DMS114 treated with DMSO at 0.1 percent for 48 hours (cell line): ENCODE data around the gene TEX13B.

Experiments
- DNase-seq: peaks from one replicate; lab custom pipeline; 2025; ENCODE audit not compliant: unreplicated experiment; lab: John Stamatoyannopoulos, UW

TEX13B gene

DNA sequence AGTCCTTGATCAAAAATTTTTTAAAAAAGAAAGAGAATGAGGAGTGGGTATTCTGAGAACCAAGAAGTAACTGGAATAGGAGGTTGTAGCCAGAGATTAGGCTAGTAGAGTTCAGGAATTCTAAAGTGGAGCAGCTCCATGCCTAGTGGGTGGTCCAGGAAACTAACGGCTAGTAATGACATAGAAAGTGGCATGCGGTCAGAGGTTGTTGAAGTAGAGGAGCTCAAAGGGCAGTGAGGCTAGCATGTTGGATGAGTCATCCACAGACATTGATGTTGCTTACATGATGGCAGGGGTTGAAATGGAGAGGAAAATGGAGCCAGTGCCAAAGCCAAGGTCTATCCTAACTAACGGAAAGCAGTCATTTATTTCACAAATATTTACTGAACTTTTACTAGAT is 42.1 kb downstream of the TEX13B start:
- DNase-seq, result no peak

DNA sequence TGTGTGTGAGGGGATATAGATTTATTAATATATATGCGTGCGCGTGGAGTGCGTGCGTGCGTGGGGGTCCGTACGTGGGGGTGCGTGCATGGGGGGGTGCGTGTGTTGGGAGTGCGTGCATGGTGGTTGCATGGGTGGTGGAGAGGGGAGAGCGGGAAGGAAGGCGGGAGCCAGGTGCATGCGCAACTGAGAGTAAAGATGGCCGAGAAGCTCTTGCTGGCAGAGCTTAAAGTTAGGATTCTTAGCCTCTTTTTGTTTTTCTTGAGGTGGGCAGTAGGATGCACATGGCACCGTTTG is 45.8 kb downstream of the TEX13B start:
- no peak for DNase-seq

- no peak for DNase-seq
Observed at GRCh38 chrX:107935664-107936433, 46.3 kb downstream of the TEX13B start.

DNA sequence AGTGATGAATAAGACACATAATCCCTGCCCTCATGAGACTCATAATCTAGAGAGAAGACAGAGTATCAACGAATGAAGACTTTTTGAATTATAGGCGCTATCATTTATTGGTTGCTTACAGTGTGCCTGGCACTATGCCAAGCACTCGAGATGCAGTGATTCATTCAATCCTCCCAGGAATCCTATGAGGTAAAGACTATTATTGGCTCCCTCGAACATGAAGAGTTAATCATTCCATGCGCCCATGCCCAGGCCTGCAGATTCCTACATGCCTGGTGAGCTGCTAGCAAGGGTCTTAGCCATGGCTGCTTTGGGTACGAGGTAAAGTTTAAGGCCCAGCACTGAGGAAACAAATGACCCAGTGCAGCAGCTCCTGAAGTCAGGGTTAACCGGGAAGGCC is 47.0 kb downstream of the TEX13B start:
- DNase-seq, result no peak

GRCh38 chrX:107934262-107934661 is 47.9 kb downstream of the TEX13B start:
- DNase-seq, result no peak
